HCT116 (cell line): ENCODE measurements around the gene FCHSD2.

Experiments used
- ATF3 ChIP-seq: IDR thresholded peaks from 2 replicates; pipeline ENCODE4 v1.6.1; 2012
- CEBPB ChIP-seq: IDR thresholded peaks from 2 replicates; pipeline ENCODE4 v1.6.1; 2012; ENCODE audit warnings: low read depth
- CTCF ChIP-seq, 3 experiments: fragments of 200-600 bp in 1 of 3; sonication (generic) in 1 of 3; IDR thresholded peaks in 2 of 3; conservative IDR thresholded peaks in 1 of 3; 2 replicates each; pipeline ENCODE4 v1.5.1; 2012 to 2017; ENCODE audit warnings: low read depth in 2 of 3, low read length in 2 of 3, antibody characterized with exemption in 1 of 3, borderline replicate concordance in 1 of 3, control low read depth in 1 of 3, mild to moderate bottlenecking in 1 of 3, mixed read lengths in 1 of 3, mixed run types in 1 of 3, moderate library complexity in 1 of 3; ENCODE audit not compliant: insufficient read depth in 1 of 3
- EZH2 ChIP-seq: fragments of 200-600 bp; sonication (generic); IDR thresholded peaks from 2 replicates; pipeline ENCODE4 v1.6.1; 2017; ENCODE audit warnings: antibody characterized with exemption, mixed run types
- EZH2phosphoT487 ChIP-seq: fragments of 200-600 bp; IDR thresholded peaks from 2 replicates; pipeline ENCODE4 v1.6.1; 2018; ENCODE audit warnings: antibody characterized with exemption, borderline replicate concordance
- MAX ChIP-seq: IDR thresholded peaks from 2 replicates; pipeline ENCODE4 v1.6.1; 2012
- POLR2A ChIP-seq: IDR thresholded peaks from 2 replicates; pipeline ENCODE4 v1.7.0; 2011; ENCODE audit warnings: borderline replicate concordance; ENCODE audit not compliant: insufficient read depth, insufficient read length; ENCODE audit errors: extremely low read depth
- POLR2AphosphoS5 ChIP-seq: IDR thresholded peaks from 2 replicates; pipeline ENCODE4 v1.6.1; 2011; ENCODE audit warnings: mild to moderate bottlenecking, low read depth, low read length, moderate library complexity
- RAD21 ChIP-seq: IDR thresholded peaks from 2 replicates; pipeline ENCODE4 v1.6.1; 2012; ENCODE audit warnings: low read depth, mild to moderate bottlenecking
- SP1 ChIP-seq: IDR thresholded peaks from 2 replicates; pipeline ENCODE4 v1.6.1; 2012; ENCODE audit warnings: low read depth
- YY1 ChIP-seq: IDR thresholded peaks from 2 replicates; pipeline ENCODE4 v1.6.1; 2011; ENCODE audit warnings: low read length, low read depth, moderate library complexity, mild to moderate bottlenecking; ENCODE audit not compliant: insufficient replicate concordance; ENCODE audit errors: extremely low read depth
- ZBTB33 ChIP-seq: IDR thresholded peaks from 2 replicates; pipeline ENCODE4 v1.6.1; 2011; ENCODE audit warnings: mild to moderate bottlenecking, low read length, moderate library complexity; ENCODE audit not compliant: insufficient replicate concordance; ENCODE audit errors: extremely low read depth

GRCh38 chr11:72844356-72844755, 297.8 kb downstream of the FCHSD2 start:
- TF ChIP-seq POLR2A (no peak), CTCF (IDR thresholded peaks at IDR 0.05 in 2 of 3, conservative IDR thresholded peaks at IDR 0.05 in 1 of 3; ENCODE audit: borderline replicate concordance in 1 of 3, insufficient read depth in 1 of 3, low read depth in 2 of 3, low read length in 2 of 3) (no peak), ATF3 (no peak), EZH2phosphoT487 (no peak), CEBPB (no peak), EZH2 (no peak), RAD21 (no peak), MAX (no peak), YY1 (no peak), SP1 (no peak), ZBTB33 (no peak), POLR2AphosphoS5 (no peak)
